AG09309 (cell line): Measurements from ENCODE around the gene TRPV4.

Experiments
- DNase-seq: peaks from one replicate; pipeline ENCODE4 v3.0.0-alpha.2; 2010; ENCODE audit warnings: low read depth
- H3K4me3 ChIP-seq: 2 replicates; pipeline ENCODE4 v1.5.1; 2011; ENCODE audit warnings: mild to moderate bottlenecking, low read depth, low read length, moderate library complexity; ENCODE audit not compliant: control insufficient read depth
- CTCF ChIP-seq: IDR thresholded peaks from 2 replicates; pipeline ENCODE4 v1.5.1; 2011; ENCODE audit warnings: mild to moderate bottlenecking, low read depth, low read length, inconsistent platforms; ENCODE audit not compliant: insufficient read depth, control insufficient read depth; ENCODE audit errors: missing control alignments

TRPV4 gene

GRCh38 chr12:109752117-109753053 is 80.8 kb downstream of the TRPV4 start:
- H3K4me3 ChIP-seq: no peak overlapping the region
- TF ChIP-seq CTCF: no peak
- DNase-seq: no peak

GRCh38 chr12:109744986-109745942 is 87.9 kb downstream of the TRPV4 start:
- H3K4me3 ChIP-seq: no peak overlapping the region
- no peak for DNase-seq
- no peak for TF ChIP-seq CTCF

DNA sequence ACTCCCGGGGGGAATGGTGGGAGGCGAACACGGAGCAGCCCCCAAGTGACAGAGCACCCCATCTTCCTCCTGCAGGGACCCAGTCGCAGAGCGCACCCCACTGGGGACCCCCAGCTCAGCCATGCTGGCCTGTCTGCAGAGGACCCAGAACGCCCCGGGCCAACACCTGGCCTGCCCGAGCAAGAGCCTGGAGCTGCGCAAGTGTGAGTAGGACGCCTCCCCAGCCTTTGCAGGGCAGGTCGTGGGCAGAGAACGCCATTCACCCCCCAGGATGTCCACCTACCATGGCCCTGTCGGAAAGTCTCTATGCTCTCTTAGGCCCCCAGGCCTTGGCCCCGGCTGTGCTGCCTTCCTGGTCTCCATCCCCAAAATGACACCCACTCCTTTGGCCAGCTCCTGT is 89.2 kb downstream of the TRPV4 start:
- DNase-seq: no peak
- no peak for TF ChIP-seq CTCF
- H3K4me3 ChIP-seq: no peak overlapping the region

DNA sequence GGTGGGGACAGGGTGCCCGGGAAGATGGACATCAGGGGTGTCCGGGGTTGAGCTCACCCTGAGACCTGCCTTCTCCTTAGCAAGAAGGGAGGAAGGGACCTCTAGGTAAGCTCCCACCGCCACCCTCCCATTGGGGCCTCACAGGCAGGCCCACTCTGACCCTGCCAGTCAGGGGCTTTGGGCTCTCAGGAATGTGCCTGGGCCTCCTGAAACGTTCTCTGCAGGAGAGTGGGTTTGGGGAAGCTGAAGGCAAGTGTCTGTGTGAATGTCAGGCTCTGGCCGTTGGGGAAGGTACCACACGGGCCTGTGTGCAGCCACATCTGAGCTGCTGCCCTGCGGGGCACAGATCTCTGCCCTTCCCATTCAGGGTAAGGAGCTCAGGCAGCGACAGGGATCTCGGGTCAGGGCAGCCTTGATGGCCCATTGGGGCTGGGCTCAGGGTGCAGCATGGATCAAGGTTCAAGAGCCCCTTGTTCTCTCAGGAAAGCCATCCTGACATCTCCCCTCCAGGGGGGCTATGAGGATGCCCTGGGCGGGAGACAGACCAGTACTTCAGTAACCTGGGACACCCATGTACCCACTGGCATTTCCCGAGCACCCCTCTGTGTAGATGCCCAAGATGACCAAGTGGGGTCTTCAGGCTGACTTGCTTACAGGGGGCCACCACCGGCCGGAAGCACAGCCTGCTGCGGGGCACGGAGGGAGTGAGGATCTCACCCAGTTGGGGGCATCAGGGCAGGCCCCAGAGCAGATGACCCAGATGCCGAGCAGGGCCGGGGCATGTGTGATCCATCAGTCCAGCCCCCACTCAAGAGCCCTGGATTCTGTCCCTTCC is 89.9 kb downstream of the TRPV4 start:
- TF ChIP-seq CTCF: no peak
- DNase-seq: no peak
- H3K4me3 ChIP-seq: no peak overlapping the region

DNA sequence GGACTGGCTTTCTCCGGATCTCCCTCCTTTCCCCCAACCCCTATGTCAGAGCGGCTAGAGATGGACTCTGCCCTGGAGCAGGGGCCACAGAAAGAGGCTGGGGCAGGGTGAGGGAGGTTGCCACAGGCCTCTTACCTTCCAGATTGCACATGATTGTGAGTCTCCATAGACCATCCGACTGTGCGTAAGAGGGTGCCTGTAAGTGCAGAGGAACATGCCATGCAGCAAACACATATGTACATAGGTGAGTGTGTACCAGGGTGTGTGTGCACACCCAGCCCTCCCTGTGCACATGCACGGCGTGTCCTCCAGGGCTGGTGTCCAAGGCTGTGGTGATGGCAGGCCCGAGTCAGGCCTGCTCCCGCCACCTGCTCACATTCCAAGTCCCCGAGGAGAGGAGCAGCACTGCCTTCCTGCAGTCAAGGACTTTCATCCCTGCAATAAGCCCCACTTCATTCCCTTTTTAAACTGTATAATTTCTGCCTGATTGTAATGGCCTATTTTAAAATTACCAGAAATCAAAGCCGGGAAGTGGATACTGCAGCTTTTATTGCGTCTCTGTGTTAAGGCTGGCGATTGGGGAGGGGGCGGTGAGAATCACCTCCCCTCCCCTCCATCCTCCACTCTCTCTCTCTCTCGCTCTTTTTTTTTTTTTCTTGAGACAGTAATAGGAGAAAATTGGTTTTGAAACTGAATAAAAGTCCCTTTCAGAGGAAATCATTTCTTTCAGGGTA is 91.1 kb downstream of the TRPV4 start:
- DNase-seq: no peak
- no peak overlapping the region for H3K4me3 ChIP-seq
- TF ChIP-seq CTCF: no peak
